OCI-LY1 (cell line): ENCODE data around the gene SLC14A1.

Experiments
- H2AFZ ChIP-seq: fragments of 200-600 bp; sonication (generic), shearing (Covaris generic); 2 replicates; pipeline ENCODE4 v1.6.0; 2014; ENCODE audit warnings: antibody characterized with exemption, mild to moderate bottlenecking, low read length
- H3F3A ChIP-seq: fragments of 200-600 bp; sonication (generic), shearing (Covaris generic); 2 replicates; pipeline ENCODE4 v1.6.0; 2014; ENCODE audit warnings: mild to moderate bottlenecking, antibody characterized with exemption, low read length, moderate library complexity; ENCODE audit not compliant: insufficient read depth
- H3K27ac ChIP-seq: fragments of 200-600 bp; sonication (generic); 2 replicates; pipeline ENCODE4 v1.5.1; 2014; ENCODE audit warnings: low read length, mixed run types, mild to moderate bottlenecking, low read depth; ENCODE audit not compliant: poor library complexity, severe bottlenecking
- H3K27me3 ChIP-seq: fragments of 200-600 bp; sonication (generic); 2 replicates; pipeline ENCODE4 v1.6.0; 2014; ENCODE audit warnings: antibody characterized with exemption, mild to moderate bottlenecking, low read length, moderate library complexity; ENCODE audit not compliant: insufficient read depth
- H3K36me3 ChIP-seq: fragments of 200-600 bp; sonication (generic); 2 replicates; pipeline ENCODE4 v1.6.1; 2014; ENCODE audit warnings: mild to moderate bottlenecking, antibody characterized with exemption, low read length, moderate library complexity, mixed read lengths; ENCODE audit not compliant: insufficient read depth
- H3K4me1 ChIP-seq: fragments of 200-600 bp; sonication (generic); 2 replicates; pipeline ENCODE4 v1.5.1; 2014; ENCODE audit warnings: mild to moderate bottlenecking, low read length, moderate library complexity; ENCODE audit not compliant: insufficient read depth, severe bottlenecking
- H3K4me2 ChIP-seq: fragments of 200-600 bp; sonication (generic), shearing (Covaris generic); 2 replicates; pipeline ENCODE4 v1.6.1; 2014; ENCODE audit warnings: low read length
- H3K4me3 ChIP-seq: fragments of 200-600 bp; sonication (generic); 2 replicates; pipeline ENCODE4 v1.5.1; 2014; ENCODE audit warnings: low read length, low read depth, mild to moderate bottlenecking, mixed read lengths; ENCODE audit not compliant: poor library complexity, severe bottlenecking
- H3K79me2 ChIP-seq: fragments of 200-600 bp; shearing (Covaris generic); 2 replicates; pipeline ENCODE4 v1.6.1; 2016; ENCODE audit warnings: mixed run types, low read length, mixed read lengths; ENCODE audit not compliant: insufficient read depth
- H3K9ac ChIP-seq: fragments of 200-600 bp; sonication (generic), shearing (Covaris generic); 2 replicates; pipeline ENCODE4 v1.6.1; 2014; ENCODE audit warnings: mild to moderate bottlenecking, low read length, mixed read lengths
- H3K9me2 ChIP-seq: fragments of 200-600 bp; sonication (generic), shearing (Covaris generic); 2 replicates; pipeline ENCODE4 v1.6.1; 2014; ENCODE audit warnings: low read depth, mild to moderate bottlenecking, low read length, mixed read lengths
- H3K9me3 ChIP-seq: fragments of 200-600 bp; shearing (Covaris generic); 2 replicates; pipeline ENCODE4 v1.6.1; 2014; ENCODE audit warnings: low read length, mixed read lengths
- H4K20me1 ChIP-seq: fragments of 200-600 bp; sonication (generic), shearing (Covaris generic); 2 replicates; pipeline ENCODE4 v1.6.0; 2016; ENCODE audit warnings: mild to moderate bottlenecking, low read length; ENCODE audit not compliant: insufficient read depth
- EZH2 ChIP-seq: fragments of 200-600 bp; sonication (generic), shearing (Covaris generic); IDR thresholded peaks from 2 replicates; pipeline ENCODE4 v1.8.0; 2017; ENCODE audit warnings: borderline replicate concordance, mixed run types, mild to moderate bottlenecking, antibody characterized with exemption, low read length, moderate library complexity, mixed read lengths
- TF ChIP-seq, protein P1 (sequence below): fragments of 200-600 bp; sonication (generic), shearing (Covaris generic); IDR thresholded peaks from 2 replicates; pipeline ENCODE4 v1.5.1; 2017; ENCODE audit warnings: mild to moderate bottlenecking, antibody characterized with exemption, low read length, moderate library complexity, mixed read lengths

The SLC14A1 gene

DNA sequence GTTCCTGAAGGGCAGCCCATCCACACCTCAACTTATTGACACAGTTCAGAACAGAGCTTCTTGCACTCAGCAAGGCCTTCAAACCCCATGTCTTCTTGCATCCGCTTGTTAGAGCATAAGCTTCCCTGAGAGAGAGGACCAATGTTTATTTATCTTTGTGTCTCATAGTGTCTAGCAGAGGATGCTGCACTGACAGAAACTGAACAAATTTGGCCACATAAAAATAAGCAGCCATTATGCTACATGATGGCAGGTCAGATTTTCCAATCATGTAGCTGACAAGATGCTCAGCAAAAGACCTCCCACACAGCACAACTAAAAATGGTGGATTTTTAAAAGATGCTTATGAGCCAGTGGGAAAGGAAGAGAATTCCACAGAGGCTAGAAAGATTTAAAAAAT, 63.4 kb downstream of the SLC14A1 start:
- H3K27me3 ChIP-seq: no peaks in the 10 kb centered on the region; the same call in 1 of the 2 replicates

GRCh38 chr18:45788861-45789260, 64.9 kb downstream of the SLC14A1 start:
- no peaks in the 10 kb centered on the region for H3K9me2 ChIP-seq

More for the DNA sequence above, 63.4 kb downstream of the SLC14A1 start:
- no peak overlapping the region for H2AFZ ChIP-seq
- no peak overlapping the region for H3K4me2 ChIP-seq
- no peaks in the 10 kb centered on the region for H3K9me2 ChIP-seq
- H4K20me1 ChIP-seq: no peaks in the 10 kb centered on the region
- no peaks in the 10 kb centered on the region for H3K4me1 ChIP-seq
- no peak for TF ChIP-seq EZH2
- TF ChIP-seq, protein P1, sequence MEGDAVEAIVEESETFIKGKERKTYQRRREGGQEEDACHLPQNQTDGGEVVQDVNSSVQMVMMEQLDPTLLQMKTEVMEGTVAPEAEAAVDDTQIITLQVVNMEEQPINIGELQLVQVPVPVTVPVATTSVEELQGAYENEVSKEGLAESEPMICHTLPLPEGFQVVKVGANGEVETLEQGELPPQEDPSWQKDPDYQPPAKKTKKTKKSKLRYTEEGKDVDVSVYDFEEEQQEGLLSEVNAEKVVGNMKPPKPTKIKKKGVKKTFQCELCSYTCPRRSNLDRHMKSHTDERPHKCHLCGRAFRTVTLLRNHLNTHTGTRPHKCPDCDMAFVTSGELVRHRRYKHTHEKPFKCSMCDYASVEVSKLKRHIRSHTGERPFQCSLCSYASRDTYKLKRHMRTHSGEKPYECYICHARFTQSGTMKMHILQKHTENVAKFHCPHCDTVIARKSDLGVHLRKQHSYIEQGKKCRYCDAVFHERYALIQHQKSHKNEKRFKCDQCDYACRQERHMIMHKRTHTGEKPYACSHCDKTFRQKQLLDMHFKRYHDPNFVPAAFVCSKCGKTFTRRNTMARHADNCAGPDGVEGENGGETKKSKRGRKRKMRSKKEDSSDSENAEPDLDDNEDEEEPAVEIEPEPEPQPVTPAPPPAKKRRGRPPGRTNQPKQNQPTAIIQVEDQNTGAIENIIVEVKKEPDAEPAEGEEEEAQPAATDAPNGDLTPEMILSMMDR: no peak
- H3K36me3 ChIP-seq: no peaks in the 10 kb centered on the region
- no peak overlapping the region for H3K4me3 ChIP-seq
- no peaks in the 10 kb centered on the region for H3K79me2 ChIP-seq
- H3F3A ChIP-seq: no peaks in the 10 kb centered on the region
- H3K9me3 ChIP-seq: no peaks in the 10 kb centered on the region
- no peak overlapping the region for H3K27ac ChIP-seq
- H3K9ac ChIP-seq: no peak overlapping the region

DNA sequence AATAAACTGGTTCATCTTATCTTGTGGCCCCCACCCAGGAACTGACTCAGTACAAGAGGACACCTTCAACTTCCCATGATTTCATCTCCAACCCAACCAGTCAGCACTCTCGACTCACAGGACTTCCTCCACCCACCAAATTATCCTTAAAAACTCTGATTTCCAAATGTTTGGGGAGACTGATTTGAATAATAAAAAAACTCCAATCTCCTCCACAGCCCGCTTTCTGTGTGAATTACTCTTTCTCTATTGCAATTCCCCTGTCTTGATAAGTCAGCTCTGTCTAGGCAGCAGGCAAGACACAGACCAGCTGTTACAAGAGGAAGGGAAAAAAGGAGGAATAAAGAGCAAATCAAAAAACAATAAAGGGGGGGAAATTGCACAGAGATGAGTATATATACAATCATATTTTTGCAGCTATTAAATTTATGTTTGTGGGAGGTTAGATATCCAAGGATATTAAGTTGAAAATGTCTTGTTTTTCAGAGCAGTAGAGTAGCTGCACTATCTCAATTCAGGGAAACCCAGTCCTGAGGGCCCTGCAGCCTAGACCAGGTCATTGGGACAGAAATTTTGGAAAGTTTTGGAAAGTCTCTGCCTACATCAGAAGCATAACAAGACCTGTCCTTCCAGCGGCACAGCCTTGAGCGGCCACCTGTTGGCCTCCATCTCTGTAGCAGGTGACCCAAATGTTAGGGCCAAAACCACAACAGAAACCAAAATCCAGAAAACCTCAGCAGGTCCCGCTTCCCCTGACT, 68.7 kb downstream of the SLC14A1 start:
- Histone ChIP-seq H3K27me3 (no peaks in the 10 kb centered on the region), H3K9ac (no peak overlapping the region), H3K9me2 (no peaks in the 10 kb centered on the region), H3K27ac (no peak overlapping the region), H3K4me2 (no peak overlapping the region), H3K4me1 (no peaks in the 10 kb centered on the region), H3F3A (no peaks in the 10 kb centered on the region), H3K79me2 (no peaks in the 10 kb centered on the region), H3K4me3 (no peak overlapping the region), H3K36me3 (no peaks in the 10 kb centered on the region), H2AFZ (no peak overlapping the region), H3K9me3 (no peaks in the 10 kb centered on the region), H4K20me1 (no peaks in the 10 kb centered on the region)
- no peak for TF ChIP-seq EZH2
- TF ChIP-seq, protein P1: no peak

More at GRCh38 chr18:45788861-45789260, 64.9 kb downstream of the SLC14A1 start:
- H3K4me2 ChIP-seq: no peak overlapping the region
- TF ChIP-seq, protein P1: no peak
- no peak for TF ChIP-seq EZH2
- H3K4me1 ChIP-seq: no peaks in the 10 kb centered on the region
- H3K79me2 ChIP-seq: no peaks in the 10 kb centered on the region
- no peaks in the 10 kb centered on the region for H4K20me1 ChIP-seq
- H3K36me3 ChIP-seq: no peaks in the 10 kb centered on the region
- H3K4me3 ChIP-seq: no peak overlapping the region
- no peak overlapping the region for H3K9ac ChIP-seq
- H3K9me3 ChIP-seq: no peaks in the 10 kb centered on the region
- H2AFZ ChIP-seq: no peak overlapping the region
- no peaks in the 10 kb centered on the region for H3F3A ChIP-seq
- no peaks in the 10 kb centered on the region; the same call in 1 of the 2 replicates for H3K27me3 ChIP-seq
- no peak overlapping the region for H3K27ac ChIP-seq
